ENCODE results near the gene FAN1. TPM values are rescaled to one million over a fixed set of nuclear protein-coding genes. Genes with fewer than 3 reads are reported as not detected.

Gene FAN1
- total RNA-seq, 1 experiment from 2014 or later, result 28.2 TPM

DNA sequence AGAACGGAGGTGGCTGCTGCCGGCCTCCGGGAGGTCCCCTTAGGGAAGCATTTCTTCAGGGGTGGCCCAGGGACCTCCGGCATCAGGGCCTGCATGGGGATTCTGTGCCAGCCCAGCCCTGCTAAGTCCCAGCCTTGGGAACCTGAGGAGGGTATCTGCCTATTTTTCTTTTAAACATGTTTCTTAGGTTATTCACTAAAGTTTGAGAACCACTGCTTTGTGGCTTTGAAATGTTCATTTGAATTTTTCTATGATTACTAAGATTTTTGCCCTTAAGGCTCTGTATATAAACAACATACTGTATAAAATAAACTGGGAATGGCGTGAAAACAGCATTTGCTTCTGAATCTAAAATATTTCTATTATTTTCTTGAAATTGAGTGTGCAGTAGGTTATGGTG lies 24.4 kb downstream of the FAN1 start:
- Histone ChIP-seq H3K9ac (ENCODE audit: extremely low read depth, insufficient read length, low read length) (no peak overlapping the region), H4K5ac (ENCODE audit: insufficient read length, low read depth, low read length) (no peak overlapping the region), H3K27me3 (ENCODE audit: insufficient read depth, low read length) (no peaks in the 10 kb centered on the region), H3K79me1 (ENCODE audit: insufficient read depth, low read depth, low read length, poor library complexity, severe bottlenecking) (no peaks in the 10 kb centered on the region), H2BK20ac (ENCODE audit: low read depth, low read length, poor library complexity, severe bottlenecking) (no peak overlapping the region), H2AFZ (ENCODE audit: low read length) (no peak overlapping the region), H2AK5ac (ENCODE audit: insufficient read length, low read length) (no peak overlapping the region), H3K4me1 (ENCODE audit: insufficient read depth, low read length) (peaks cover 2% of the 10 kb centered on the region; the same call in 1 of the 2 replicates), H2BK15ac (ENCODE audit: low read depth, low read length) (no peak overlapping the region), H3K14ac (ENCODE audit: insufficient read depth, low read length) (no peak overlapping the region), H3K4me2 (ENCODE audit: insufficient read depth, insufficient read length, low read length) (no peak overlapping the region), H4K20me1 (ENCODE audit: control insufficient read depth, insufficient read depth, insufficient read length) (no peaks in the 10 kb centered on the region), H3K9me3 (ENCODE audit: control insufficient read depth, low read depth, low read length) (no peaks in the 10 kb centered on the region), H3K79me2 (ENCODE audit: insufficient read depth, low read length) (no peaks in the 10 kb centered on the region), H3K23ac (ENCODE audit: insufficient read length, low read depth, low read length) (no peak overlapping the region), H2BK120ac (ENCODE audit: low read depth, low read length, poor library complexity, severe bottlenecking) (no peak overlapping the region), H3K27ac (ENCODE audit: insufficient read length, low read depth, low read length) (no peak overlapping the region), H3K18ac (ENCODE audit: insufficient read length, low read depth, low read length) (no peak overlapping the region), H3T11ph (ENCODE audit: low read length) (no peak overlapping the region), H2BK5ac (ENCODE audit: insufficient read length, low read length) (no peak overlapping the region), H4K8ac (replicated peaks; ENCODE audit: insufficient read length, low read depth, low read length) (no peak overlapping the region), H3K4ac (ENCODE audit: low read depth, low read length) (no peak overlapping the region), H3K23me2 (ENCODE audit: insufficient read length, low read depth, low read length, poor library complexity, severe bottlenecking) (no peaks in the 10 kb centered on the region), H4K91ac (ENCODE audit: insufficient read length, low read depth, low read length) (no peak overlapping the region), H3K56ac (ENCODE audit: insufficient read length, low read depth, low read length) (no peak overlapping the region), H2BK12ac (ENCODE audit: insufficient read length, low read depth, low read length) (no peak overlapping the region)
- Mint-ChIP-seq H3K4me3 (no peak overlapping the region), H3K9me3 (no peaks in the 10 kb centered on the region), H3K27ac (no peak overlapping the region), H3K27me3 (ENCODE audit: low read depth) (no peaks in the 10 kb centered on the region), H3K4me1 (peaks cover 16 to 17% of the 10 kb centered on the region in 2 experiments), H3K36me3 (ENCODE audit: insufficient read depth in 1 of 3, low read depth in 3 of 3) (peaks cover 29 to 83% (median 80%) of the 10 kb centered on the region in 3 experiments)
- no peak for DNase-seq
- WGBS (ENCODE audit: extremely low coverage, insufficient read length, low lambda C conversion rate), result no CpG with 5 or more reads among the region's 5 CpGs
- TF ChIP-seq, protein P1, sequence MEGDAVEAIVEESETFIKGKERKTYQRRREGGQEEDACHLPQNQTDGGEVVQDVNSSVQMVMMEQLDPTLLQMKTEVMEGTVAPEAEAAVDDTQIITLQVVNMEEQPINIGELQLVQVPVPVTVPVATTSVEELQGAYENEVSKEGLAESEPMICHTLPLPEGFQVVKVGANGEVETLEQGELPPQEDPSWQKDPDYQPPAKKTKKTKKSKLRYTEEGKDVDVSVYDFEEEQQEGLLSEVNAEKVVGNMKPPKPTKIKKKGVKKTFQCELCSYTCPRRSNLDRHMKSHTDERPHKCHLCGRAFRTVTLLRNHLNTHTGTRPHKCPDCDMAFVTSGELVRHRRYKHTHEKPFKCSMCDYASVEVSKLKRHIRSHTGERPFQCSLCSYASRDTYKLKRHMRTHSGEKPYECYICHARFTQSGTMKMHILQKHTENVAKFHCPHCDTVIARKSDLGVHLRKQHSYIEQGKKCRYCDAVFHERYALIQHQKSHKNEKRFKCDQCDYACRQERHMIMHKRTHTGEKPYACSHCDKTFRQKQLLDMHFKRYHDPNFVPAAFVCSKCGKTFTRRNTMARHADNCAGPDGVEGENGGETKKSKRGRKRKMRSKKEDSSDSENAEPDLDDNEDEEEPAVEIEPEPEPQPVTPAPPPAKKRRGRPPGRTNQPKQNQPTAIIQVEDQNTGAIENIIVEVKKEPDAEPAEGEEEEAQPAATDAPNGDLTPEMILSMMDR (conservative IDR thresholded peaks at IDR 0.05), result no peak

Measured in H9 (cell line).